ENCODE measurements around the gene DOC2A.
A peak's percentile ranks its signal among the peaks of the same experiment; 100 is the strongest.
"Not testable (repeated sequence)": the region's sequence is repeated elsewhere in the genome, so short reads cannot be mapped to it uniquely, and the experiment has no call there.

DOC2A gene

DNA sequence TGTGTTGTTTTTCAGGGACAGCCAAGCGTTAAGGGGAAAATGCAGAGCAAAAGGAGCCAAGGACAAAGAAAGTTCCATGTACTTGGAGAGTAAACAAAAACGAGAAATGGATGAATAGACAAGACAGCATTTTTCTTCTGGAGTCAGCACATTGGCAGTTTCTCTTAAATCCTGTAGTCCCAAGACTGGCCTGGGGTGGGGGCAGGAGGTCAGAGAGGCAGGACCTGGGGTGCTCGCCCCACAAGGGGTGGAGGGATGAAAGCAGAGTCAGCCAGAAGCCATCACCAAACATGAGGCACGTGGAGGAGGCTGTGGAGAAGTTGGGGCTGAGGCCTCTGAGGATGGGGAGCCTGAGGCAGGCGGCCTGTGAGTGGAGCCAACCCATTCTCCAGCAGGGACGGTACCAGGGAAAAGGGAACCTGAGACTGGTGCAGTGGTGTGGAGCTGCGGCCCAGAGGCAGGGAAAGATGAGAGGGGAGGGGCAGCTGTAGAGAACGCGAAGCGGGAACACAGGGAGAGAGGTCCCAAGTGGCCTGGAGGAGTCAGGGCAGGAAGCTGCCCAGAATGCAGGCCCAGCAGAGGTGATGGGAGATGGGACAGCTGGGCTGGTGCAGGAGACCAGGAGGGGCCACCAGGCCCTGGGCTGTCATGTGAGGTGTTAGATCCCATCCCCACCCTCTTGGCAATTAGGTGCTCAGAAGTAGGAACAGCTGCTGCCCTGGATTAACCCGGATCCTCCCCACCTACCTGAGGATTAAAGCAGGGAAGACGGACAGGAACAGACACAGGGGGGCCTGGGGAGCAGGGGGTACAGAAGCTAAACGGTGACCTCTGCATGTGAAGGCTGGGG is 17.0 kb upstream of the DOC2A start:
- no peak for DNase-seq

GRCh38 chr16:30026449-30026848 is 15.6 kb upstream of the DOC2A start:
- no peak for DNase-seq

- no peak for DNase-seq
These were observed 14.7 kb upstream of the DOC2A start for GRCh38 chr16:30025574-30025973.

- DNase-seq, result no peak
These were observed 14.3 kb upstream of the DOC2A start for GRCh38 chr16:30025156-30025555.

GRCh38 chr16:30024451-30024850 is 13.6 kb upstream of the DOC2A start:
- no peak for DNase-seq

- DNase-seq, result no peak
These were observed 12.8 kb upstream of the DOC2A start for GRCh38 chr16:30023586-30023985.

- DNase-seq, result no peak
These were observed 12.1 kb upstream of the DOC2A start, which contains the start of gene C16orf92 for GRCh38 chr16:30022887-30023286. TSS of gene C16orf92 (plus strand) at chr16:30023198. CDS start at chr16:30023341, 143 bp downstream.

DNA sequence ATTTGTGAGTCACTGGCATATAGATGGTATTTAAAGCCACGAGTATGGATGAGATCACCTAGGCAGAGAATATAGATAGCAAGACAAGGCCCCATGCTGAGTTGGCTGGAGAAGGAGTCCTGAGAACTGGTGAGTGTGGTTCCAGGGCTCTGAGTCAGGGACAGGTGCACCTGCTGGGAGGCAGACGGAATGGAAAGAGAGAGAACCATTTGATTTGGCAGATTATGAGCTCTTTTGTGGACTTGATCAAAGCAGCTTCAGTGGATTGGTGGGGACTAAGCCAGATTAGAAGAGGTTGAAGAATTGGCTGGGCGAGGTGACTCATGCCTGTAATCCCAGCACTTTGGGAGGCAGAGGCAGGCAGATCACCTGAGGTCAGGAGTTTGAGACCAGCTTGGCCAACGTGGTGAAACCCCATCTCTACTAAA is 7.9 kb upstream of the DOC2A start:
- peak in 7 of 58 donors; percentile 8 to 63 (median 20) for DNase-seq

GRCh38 chr16:30017937-30018336 is 7.1 kb upstream of the DOC2A start:
- DNase-seq, result not testable (repeated sequence)

DNA sequence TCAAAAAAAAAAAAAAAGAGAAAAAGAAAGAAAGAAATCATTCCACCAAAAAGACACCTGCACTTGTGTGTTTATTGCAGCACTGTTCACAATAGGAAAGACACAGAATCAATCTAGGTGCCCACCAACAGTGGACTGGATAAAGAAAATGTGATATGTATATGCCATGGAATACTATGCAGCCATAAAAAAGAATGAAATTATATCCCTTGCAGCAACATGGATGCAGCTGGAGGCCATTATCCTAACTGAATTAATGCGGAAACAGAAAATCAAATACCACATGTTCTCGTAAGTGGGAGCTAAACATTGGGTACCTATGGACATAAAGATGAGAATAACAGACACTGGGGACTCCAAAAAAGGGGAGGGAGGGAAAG is 6.4 kb upstream of the DOC2A start:
- DNase-seq, result no peak

DNA sequence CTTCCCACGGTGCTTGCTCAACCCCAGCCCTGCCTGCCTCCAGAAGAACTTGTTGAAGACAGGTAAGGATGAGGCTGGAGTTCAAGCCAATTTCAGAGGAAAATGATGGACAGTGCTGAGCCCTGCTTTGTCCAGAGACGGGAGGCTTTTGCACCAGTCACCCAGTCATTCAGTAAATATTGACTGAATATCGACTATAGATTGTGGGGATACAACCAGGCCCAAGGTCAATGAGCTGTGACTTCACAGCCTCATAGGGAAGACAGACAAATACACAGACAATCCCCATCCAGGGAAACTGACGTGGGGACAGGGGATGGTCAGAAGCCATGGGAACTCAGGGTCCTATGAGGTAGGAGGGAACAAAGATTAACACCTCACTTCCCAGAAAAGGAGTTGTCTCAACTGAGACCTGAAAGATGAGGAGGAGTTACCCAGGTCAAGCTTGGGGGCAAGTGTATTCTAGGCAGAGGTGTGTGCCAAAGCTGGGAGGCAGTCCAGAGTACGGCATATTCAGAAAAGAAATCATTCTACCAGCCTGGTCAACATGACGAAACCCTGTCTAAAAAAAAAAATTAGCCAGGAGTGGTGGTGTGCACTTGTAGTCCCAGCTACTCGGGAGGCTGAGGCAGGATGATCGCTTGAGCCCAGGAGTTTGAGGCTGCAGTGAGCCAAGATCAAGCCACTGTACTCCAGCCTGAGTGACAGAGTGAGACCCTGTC is 5.9 kb upstream of the DOC2A start:
- no peak for DNase-seq

DNA sequence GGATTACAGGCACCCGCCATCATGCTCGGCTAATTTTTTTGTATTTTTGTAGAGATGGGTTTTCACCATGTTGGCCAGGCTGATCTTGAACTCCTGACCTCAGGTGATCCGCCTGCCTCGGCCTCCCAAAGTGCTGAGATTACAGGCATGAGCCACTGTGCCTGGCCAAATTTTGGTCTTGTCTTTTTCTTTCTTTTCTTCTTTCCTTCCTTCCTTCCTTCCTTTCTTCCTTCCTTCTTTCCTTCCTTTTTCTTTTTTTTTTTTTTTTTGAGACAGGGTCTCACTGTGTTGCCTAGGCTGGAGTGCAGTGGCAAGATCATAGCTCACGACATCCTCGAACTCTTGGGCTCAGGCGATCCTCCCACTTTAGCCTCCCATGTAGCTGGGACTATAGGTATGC is 4.6 kb upstream of the DOC2A start:
- not testable (repeated sequence) for DNase-seq

DNA sequence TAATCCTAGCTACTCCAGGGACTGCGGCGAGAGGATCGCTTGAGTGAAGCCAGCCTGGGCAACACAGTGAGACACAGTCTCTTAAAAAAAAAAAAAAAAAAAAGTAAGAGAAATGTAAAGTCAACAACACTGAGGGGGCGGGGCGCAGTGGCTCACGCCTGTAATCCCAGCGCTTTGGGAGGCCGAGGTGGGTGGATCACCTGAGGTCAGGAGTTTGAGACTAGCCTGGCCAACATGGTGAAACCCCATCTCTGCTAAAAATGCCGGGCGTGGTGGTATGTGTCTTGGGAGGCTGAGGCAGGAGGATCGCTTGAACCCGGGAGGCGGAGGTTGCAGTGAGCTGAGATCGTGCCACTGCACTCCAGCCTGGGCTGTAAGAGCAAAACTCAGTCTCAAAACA is 1.8 kb upstream of the DOC2A start:
- DNase-seq, result not testable (repeated sequence)

DNA sequence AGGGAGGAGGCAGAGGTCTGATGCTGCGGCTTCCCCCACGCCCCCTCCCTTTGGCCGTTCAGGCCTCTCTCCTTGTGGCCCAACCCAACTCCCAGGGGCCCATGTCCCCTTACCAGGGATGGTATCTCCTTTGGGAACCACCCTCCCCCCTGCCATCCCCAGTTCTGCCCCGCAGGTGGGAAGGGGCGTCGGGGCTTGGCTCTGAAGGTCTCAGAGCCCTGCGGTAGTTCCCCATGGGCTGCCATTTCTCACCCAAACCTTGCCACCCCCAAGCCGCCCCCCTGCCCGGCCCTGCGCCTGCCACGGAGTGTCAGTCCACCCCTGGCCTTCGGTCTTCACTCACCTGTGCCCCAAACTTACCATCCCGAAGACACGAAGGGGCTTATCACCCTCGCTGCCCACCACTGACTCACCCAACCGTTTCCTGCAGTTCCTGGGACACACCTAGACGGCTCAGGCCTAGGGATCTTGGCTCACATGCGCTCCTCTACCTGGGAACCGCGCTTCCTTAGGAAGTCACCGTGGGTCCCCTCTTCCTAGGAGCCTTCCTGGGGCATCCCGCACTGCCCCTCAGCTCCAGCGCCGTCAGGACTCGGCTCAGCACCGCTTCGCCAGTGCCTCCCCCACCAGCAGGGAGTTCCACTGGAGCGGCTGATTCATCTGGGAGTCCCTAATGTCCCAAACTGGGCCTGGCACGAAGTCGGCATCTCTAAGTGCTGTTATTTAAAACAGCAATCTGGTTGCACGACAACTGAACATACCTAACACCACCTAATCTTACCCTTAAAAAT is 1.1 kb upstream of the DOC2A start:
- DNase-seq, result peak in 1 of 58 donors; percentile 12

DNA sequence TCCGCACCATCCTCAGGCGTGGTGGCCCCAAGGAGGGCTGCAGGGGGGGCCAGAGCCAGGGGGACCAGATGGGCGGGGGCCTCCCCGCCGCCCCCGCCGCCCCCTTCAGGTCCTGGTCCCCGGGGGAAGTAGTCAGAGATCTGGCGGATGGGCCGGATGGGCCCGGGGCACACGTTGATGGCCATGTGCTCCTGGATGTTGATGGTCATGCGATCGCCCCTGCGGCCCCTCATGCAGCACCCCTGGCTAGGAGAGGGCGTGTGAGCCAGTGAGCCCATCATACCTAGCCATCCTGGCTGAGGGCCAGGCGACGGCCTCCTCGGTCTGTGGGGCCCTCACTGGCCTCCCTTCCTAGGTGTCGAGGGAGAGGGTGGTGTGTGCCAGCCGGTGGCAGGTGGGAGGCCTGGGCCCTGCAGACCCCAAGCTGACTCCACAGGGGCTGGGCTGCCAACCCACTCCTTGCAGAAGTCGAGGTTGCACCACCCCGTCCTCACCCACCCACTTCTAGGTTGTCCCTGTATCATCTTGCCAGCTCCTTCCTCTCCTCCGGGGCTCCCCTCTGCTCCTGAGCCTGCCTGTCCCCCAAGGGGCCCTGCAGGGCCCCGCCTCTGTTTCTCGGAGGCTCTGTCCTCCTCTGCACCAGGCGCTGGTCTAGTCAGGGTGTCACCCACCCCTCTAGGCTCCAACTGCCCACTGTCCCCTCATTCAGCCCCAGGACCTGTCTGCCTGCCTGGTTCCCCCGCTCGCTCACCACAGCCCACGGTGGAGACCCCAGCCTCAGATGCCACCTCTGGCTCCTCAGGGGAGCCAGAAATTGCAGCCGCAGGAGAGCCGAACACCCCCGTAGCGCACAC is 610 bp downstream of the DOC2A start:
- peak in 2 of 58 donors; percentile 29 to 44 for DNase-seq

DNA sequence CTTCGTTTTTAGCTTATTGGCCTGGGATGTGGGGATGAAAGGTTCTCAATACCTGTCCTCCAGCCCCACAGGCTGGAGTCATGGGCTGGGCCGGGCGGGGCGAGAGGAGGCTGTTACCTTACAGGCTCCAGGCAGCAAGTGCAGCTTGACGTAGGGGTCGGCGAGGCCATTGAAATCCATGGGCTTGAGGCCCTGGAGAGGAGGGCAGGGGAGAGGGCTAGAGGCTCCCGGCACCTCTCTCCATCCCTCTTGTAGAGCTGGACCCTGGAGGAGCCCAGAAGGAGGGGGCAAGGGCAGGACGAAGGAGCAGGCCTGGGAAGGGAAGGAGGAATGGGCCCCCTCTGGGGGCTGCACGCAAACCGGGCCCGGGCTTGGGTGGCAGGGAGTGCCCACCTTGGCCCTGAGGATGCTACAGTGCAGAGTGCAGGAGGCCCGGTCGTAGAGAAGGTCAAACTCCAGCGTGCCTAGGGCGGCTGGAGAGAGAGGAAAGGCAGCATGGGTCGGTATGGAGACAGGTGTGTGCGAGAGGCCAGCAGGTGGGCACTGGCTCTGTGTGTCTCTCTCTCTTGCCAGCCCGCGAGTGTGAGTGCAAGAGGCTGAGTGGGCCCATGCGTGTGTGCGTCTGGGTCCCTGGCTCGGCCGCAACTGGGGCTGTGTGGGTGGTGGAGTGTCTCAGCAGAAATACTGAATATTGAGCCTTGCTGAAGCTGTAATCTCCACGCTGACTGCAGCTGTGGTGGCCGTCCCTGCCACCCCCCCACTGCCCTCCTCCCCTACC is 1.6 kb downstream of the DOC2A start:
- peak in 10 of 58 donors; percentile 14 to 51 (median 33) for DNase-seq

GRCh38 chr16:30007378-30007895 is 3.4 kb downstream of the DOC2A start:
- DNase-seq, result no peak

DNA sequence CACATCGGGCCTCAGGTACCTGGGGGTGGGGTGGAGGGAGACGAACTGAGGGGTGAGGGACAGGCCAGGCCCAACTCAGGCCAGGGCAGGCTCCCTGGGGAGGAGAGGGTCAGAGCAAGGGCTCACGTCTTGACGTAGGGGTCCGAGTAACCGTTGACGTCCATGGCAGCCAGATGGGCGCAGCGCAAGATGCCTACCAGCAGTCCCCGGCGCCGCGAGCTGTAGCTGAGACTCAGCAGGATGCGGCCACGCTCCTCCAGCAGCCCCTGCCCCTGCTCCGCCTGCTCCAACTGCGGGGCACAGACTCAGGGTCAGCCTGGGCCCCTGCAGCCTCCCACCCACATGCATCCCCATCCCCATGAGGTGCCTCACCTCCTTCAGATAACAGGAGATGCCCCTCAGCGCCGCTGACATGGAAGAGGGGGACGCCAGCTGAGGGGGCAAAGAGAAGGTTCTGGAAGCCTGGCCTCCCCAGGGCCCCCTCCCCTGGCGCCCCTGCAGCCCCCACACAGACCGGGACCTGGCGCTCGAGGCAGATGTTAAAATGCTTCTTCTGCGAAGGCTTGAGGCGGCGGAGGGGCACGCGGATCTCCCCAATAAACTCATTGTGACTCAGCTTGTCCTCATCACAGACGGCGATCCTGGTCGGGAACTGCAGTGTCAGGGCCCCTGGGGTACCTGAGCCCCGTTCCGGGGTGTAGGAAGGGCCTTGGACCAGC is 4.0 kb downstream of the DOC2A start:
- DNase-seq, result no peak

- no peak for DNase-seq
These were observed 4.7 kb downstream of the DOC2A start for GRCh38 chr16:30006095-30006473.
